Astrocyte of the cerebellum (primary cell): ENCODE results near the gene PAK2.
A peak's percentile ranks its signal among the peaks of the same experiment; 100 is the strongest.

Source experiments
- DNase-seq: peaks from one replicate; pipeline ENCODE4 v3.0.0-alpha.2; 2011; ENCODE audit warnings: low read depth
- H3K4me3 ChIP-seq: 2 replicates; pipeline ENCODE4 v1.5.1; 2011; ENCODE audit warnings: mild to moderate bottlenecking, low read depth, low read length, moderate library complexity
- in situ Hi-C: cut with HindIII; loops from 2 replicates; pipeline ENCODE4 v1.10.0; 2017; ENCODE audit warnings: low sequenced_read_pairs
- TF ChIP-seq, protein P1 (sequence below): IDR thresholded peaks from 2 replicates; pipeline ENCODE4 v1.5.1; 2012; ENCODE audit warnings: low read length, low read depth, moderate library complexity, mild to moderate bottlenecking; ENCODE audit errors: missing control alignments

PAK2 gene

DNA sequence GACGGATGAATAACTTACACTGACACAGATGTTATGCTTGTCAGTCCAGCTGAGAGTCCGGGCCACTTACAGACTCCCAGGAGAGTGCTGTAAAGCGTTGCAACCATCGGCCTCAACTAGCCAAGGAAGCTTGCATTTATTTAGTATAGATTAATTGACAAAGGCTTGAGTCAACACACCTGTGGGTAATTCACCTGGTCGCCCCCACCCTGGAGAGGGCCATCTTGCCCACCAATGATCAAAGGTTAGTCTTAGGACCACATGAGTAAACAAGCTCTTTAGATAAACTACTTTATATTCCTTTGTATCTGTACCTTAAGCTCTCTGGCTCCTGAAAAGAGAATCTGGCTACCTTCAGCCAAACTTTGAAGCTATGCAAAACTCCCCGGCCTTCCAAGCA is 51.0 kb downstream of the PAK2 start:
- TF ChIP-seq, protein P1, sequence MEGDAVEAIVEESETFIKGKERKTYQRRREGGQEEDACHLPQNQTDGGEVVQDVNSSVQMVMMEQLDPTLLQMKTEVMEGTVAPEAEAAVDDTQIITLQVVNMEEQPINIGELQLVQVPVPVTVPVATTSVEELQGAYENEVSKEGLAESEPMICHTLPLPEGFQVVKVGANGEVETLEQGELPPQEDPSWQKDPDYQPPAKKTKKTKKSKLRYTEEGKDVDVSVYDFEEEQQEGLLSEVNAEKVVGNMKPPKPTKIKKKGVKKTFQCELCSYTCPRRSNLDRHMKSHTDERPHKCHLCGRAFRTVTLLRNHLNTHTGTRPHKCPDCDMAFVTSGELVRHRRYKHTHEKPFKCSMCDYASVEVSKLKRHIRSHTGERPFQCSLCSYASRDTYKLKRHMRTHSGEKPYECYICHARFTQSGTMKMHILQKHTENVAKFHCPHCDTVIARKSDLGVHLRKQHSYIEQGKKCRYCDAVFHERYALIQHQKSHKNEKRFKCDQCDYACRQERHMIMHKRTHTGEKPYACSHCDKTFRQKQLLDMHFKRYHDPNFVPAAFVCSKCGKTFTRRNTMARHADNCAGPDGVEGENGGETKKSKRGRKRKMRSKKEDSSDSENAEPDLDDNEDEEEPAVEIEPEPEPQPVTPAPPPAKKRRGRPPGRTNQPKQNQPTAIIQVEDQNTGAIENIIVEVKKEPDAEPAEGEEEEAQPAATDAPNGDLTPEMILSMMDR, result no peak
- in situ Hi-C loops, result no loop called here
- no peak for DNase-seq
- no peak overlapping the region for H3K4me3 ChIP-seq

DNA sequence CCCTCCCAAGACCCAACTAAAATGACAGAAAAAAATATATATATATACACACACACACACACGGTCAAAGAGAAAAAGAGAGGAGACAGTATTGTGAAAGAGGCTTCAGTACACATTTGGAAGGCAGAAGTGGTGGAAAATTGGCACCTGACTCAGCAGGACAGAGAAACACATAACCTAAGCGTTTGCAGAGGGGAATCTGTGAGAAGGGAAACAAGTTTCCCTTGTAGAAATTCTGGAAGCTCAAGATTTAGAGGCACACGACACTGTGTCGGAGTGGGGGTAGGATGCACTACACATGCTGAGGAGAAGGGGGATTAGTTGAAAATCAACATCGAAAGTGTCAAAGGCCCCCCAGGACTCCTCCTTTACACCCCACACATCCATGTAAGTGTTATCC is 53.1 kb downstream of the PAK2 start:
- DNase-seq, result no peak
- H3K4me3 ChIP-seq, result no peak overlapping the region
- in situ Hi-C loops, result no loop called here
- TF ChIP-seq, protein P1, result no peak

DNA sequence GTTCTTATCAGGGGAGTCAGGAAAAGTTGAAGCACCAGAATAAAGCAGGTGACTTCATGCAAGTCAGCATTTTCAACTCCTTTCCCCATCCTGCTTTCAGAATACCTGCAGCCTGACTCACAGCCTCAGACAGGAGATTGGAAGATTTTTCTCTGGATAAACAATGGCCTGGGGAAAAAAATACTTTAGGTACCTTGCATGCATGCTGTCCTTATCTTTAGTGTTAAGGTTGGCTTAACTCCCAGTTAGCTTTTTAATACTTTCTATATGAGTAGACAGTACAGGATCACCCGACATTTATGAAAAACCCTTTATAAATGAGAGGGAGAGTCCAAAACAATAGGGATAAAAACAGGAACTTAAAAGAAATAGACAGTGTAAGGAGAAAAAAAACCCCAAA is 53.6 kb downstream of the PAK2 start:
- no peak overlapping the region for H3K4me3 ChIP-seq
- DNase-seq, result peak; percentile 84
- TF ChIP-seq, protein P1, result no peak
- in situ Hi-C loops, result no loop called here

DNA sequence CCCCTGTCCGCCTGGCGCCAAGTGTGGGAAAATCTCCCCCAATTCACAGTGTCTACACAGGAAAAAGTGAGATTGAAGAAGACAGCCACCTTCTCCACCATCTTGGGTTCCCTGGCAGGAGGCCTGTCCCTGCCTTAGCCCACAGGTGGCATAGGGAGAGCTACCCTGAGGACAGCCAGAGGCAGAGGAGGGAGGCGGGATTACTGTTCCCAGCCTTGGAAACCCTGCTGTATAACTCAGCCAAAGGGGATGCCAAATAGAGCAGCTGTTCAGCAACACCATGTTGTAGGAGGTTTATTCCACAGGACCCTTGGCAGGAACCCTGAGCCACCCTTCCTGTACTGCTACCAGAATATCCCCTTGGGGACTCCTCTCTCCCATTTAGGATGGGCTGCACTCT is 54.8 kb downstream of the PAK2 start:
- TF ChIP-seq, protein P1, result no peak
- no peak for DNase-seq
- H3K4me3 ChIP-seq, result no peak overlapping the region
- in situ Hi-C loops, result no loop called here

DNA sequence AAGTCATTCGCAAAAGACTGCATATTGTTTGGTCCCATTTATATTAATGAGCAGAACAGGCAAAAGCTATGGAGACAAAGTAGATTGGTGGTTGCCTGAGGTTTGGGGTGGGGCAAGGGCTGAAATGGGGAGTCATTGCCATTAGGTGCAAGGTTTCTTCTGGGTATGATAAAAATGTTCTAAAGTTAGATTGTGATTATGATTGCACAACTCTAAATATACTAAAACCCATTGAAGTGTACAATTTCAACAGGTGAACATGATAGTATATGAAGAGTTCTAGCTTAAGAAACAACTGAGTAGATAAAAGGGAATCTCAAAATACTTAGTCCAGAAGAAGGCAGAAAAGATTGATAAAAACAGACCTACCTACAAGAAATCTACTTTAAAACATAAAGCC is 56.7 kb downstream of the PAK2 start:
- in situ Hi-C loops, result no loop called here
- no peak overlapping the region for H3K4me3 ChIP-seq
- no peak for DNase-seq
- TF ChIP-seq, protein P1, result no peak

DNA sequence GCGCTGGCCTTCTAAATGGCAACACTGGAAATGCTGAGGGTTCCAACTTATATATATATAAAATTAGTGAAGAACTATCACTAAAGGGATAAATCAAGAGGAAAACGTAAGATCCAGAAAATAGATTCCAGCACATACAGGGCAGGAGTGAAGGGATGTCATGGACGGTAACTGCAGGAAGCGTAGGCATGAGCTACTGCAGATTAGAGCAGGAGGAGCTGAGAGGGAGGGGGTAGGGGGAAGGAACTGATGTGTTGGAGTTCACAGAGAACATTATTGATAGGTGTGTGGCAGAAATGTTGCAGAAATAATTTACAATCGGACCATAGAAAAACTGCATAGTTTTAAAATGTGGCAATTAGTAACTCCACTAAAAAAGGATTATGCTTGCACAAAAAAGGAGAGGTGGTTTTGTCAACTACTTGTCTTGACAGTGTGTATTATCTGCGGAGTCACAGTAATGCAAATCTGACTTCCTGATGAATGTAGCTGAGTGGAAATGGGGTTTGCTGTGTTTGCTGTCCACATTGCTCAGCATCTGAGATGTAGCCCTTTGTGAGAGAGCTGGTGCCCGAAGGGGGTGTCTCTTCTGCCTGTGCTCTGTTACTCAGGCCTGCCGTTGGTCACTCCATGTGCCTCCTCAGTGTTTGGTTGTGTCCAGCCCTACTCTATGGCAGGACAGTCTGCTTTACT is 61.2 kb downstream of the PAK2 start:
- TF ChIP-seq, protein P1, result no peak
- no peak for DNase-seq
- in situ Hi-C loops, result no loop called here
- H3K4me3 ChIP-seq, result no peak overlapping the region
